IPS-18a (cell line): ENCODE measurements around the gene CNOT1.
A peak's percentile ranks its signal among the peaks of the same experiment; 100 is the strongest.

Experiments used
- H3K27ac ChIP-seq: one replicate; pipeline ENCODE4 v1.5.1; 2013; ENCODE audit warnings: low read length
- H3K27me3 ChIP-seq: one replicate; pipeline ENCODE4 v1.6.1; 2013; ENCODE audit warnings: mild to moderate bottlenecking, low read length; ENCODE audit not compliant: control insufficient read depth, insufficient read depth
- H3K36me3 ChIP-seq: one replicate; pipeline ENCODE4 v1.6.1; 2013; ENCODE audit warnings: low read depth, low read length; ENCODE audit not compliant: control insufficient read depth
- H3K4me1 ChIP-seq: one replicate; pipeline ENCODE4 v1.6.1; 2013; ENCODE audit warnings: low read depth, low read length; ENCODE audit not compliant: control insufficient read depth
- H3K4me3 ChIP-seq: one replicate; pipeline ENCODE4 v1.5.1; 2013; ENCODE audit warnings: low read length
- H3K9ac ChIP-seq: one replicate; pipeline ENCODE4 v1.6.1; 2013; ENCODE audit warnings: mild to moderate bottlenecking, low read length, moderate library complexity
- H3K9me3 ChIP-seq: one replicate; pipeline ENCODE4 v1.6.1; 2013; ENCODE audit warnings: low read depth, low read length; ENCODE audit not compliant: control insufficient read depth

The CNOT1 gene

DNA sequence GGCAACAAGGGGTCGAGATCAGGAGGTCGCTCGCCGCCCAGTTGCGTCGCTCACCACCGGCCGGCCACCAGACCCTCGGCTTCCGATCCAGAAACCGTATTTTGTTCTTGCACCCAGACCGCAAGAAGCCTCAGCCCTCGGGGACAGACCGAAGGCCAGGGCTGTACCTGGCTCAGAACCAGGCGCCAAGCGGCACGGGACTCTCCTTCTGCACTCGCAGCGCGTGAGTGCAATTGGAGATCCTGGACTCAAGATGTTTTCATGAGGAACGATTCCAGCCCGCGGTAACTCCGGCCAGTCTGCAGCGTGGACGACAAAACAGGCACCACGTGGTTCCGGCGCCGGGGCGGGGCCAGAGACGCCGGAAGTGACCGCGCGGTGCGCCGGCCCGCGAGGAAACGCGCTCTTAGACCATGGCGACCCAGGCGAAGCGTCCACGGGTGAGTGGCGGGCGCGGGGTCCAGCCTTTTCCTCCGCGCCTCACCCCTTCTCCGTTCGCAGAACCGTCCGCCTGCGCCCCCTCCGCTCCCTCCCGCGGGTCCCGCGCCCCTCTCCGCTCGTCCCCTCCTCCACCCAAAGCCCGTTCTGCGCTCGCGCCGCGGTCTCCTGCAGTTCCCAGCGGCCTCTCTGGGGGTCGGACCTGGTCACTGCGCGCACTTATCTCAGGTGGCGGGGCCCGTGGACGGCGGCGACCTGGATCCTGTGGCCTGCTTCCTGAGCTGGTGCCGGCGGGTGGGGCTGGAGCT lies 114.3 kb downstream of the CNOT1 start, which contains the start of gene SETD6:
TSS of gene SETD6 (plus strand) at position 393 of the 746 bp plus-strand sequence. CDS start at position 414, 21 bp downstream.
- peaks cover 3% of the 10 kb centered on the region for H3K4me1 ChIP-seq
- peak within 1 kb of the TSS; percentile 91 for H3K4me3 ChIP-seq
- H3K9ac ChIP-seq, result peak within 1 kb of the TSS; percentile 92
- H3K9me3 ChIP-seq, result no peaks in the 10 kb centered on the region
- no peaks in the 10 kb centered on the region for H3K27me3 ChIP-seq
- H3K27ac ChIP-seq, result peak within 1 kb of the TSS; percentile 61
- peaks cover 39% of the 10 kb centered on the region for H3K36me3 ChIP-seq

DNA sequence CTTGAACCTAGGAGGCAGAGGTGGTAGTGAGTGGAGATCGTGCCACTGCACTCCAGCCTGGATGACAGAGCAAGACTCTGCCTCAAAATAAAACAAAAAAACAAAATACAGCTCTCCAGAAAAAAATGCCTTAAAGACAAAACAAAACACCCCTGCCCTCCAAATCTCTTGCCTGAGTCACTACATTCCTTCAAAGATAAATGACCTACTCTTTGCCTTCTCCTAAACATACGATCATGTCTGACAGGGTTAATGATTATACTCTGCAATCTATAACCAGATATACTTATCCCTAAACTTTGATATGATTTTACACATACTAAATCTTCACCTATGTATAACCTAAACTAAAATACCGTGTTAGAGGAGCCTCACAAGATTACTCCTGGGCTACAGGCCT lies 115.8 kb downstream of the CNOT1 start:
- Histone ChIP-seq H3K4me3 (no peak overlapping the region), H3K9ac (no peak overlapping the region), H3K27ac (no peak overlapping the region)

DNA sequence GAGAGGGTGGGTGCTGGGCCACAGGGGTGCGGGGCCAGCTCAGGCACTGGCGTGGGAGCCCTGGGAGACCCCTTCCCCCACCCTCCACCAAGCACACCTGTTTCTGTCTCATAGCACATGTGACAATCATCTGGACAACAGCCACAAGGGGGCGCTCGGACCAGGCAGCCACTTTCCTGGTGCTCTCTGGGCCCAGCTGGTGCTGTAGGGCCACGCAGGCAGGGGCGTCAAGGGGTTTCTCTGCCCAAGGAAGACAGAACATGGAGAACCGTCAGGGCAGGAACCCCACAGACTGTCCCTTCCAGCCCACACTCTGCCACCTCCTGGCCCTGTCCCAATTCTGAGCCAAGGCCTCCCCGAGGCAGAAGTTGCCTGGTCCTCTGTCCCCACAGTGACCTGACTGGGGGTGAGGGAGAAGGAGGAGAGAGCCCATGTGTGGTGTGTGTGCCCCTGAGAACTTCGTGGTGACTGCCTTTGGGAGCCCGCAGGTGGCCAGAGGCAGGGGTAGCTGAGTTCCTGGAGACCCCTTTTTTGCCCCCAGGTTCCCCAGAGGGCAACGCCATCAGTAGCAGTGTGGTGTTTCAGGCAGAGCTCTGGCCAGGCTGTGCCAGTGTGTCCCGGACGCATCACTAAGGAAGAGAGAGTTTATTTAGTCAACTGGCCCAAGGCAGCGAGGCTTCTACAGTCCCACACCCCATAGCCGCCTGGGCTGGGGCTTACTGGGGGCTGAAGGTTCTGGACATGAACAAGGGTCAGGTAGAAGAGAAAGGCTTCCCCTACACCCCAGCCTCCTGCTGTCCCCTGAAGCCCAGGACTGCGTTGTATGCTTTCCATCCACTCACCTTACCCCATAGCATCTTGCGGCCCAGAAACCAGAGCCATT lies 117.5 kb downstream of the CNOT1 start:
- no peaks in the 10 kb centered on the region for H3K27me3 ChIP-seq
- H3K27ac ChIP-seq, result no peak overlapping the region
- no peaks in the 10 kb centered on the region for H3K9me3 ChIP-seq
- H3K9ac ChIP-seq, result no peak overlapping the region
- H3K4me3 ChIP-seq, result no peak overlapping the region
- H3K36me3 ChIP-seq, result peaks cover 8% of the 10 kb centered on the region
- H3K4me1 ChIP-seq, result peaks cover 3% of the 10 kb centered on the region

More for the DNA sequence above, 115.8 kb downstream of the CNOT1 start:
- Histone ChIP-seq H3K36me3 (peaks cover 24% of the 10 kb centered on the region), H3K4me1 (peaks cover 3% of the 10 kb centered on the region), H3K9me3 (no peaks in the 10 kb centered on the region), H3K27me3 (no peaks in the 10 kb centered on the region)

DNA sequence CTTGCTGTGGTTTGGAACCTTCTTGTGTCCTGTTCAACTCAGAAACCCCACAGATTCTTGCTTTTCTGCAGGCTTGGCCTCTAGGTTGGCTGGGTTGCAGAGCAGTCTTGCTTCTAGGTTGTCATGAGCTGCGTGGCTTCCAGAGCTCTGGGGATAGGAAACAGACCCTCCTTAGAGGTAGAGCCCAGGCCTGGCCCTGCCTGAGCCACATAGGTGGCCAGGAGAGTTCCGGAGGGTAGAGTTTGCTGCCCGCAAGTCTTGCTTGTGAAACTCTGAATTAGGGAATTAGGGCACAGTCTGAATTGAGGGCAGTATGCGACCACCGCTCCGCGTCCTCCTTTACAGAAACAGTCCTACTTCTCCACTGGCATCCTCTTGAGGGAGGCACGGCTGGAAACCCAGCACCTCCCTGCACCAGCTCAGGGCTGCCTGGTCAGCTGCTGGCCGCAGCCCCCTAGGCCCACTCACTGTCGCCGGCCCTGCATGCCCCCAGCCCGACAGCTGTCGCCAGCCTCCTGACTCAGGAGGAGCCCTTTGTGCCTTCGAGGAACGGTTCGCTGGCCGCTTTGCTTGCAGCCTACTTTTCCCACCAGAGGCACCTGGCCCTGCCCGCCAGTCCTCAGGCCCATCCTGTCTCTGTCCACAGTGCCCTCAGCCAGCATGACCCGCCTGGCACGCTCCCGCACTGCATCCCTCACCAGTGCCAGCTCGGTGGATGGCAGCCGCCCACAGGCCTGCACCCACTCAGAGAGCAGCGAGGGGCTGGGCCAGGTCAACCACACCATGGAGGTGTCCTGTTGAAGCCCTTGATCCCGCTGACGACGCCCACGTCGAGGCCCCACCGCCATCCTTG lies 118.6 kb downstream of the CNOT1 start:
- Histone ChIP-seq H3K9ac (no peak overlapping the region), H3K27ac (no peak overlapping the region), H3K36me3 (no peaks in the 10 kb centered on the region)

DNA sequence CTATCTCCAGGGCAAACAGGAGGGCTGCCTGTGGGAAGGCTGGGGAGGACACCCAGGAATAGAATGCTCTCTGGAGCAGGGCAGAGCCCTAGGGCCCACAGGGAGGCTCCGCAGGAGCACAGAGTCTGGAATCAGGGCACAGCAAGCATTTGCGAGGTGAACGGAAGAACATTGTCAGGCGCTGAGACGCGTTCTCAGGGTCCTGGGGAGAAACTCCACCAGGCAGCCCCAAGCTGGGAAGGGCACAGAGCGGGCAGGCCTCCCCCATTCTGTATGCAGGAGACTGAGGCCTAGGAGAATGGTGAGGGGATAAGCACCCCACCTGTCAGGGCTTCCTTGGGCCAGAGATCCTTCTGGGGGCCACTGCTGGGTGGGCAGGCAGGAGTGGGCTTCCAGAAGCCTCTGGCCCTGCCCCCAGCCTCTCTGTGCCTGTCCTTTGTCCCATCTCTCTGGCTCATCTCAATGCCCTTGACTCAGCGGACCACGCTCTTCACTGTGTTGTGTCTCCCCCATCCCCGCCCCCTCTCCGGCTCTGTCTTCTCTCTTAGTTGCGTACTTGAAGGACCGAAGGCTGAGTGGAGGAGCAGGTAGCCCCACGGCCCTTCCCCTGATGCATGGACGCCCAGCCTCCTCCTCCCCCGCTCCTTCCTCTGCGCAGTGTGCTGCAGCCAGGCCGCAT lies 119.4 kb downstream of the CNOT1 start:
- no peaks in the 10 kb centered on the region for H3K9me3 ChIP-seq
- H3K4me1 ChIP-seq, result no peaks in the 10 kb centered on the region
- no peaks in the 10 kb centered on the region for H3K27me3 ChIP-seq
- no peak overlapping the region for H3K27ac ChIP-seq
- no peaks in the 10 kb centered on the region for H3K36me3 ChIP-seq
- H3K9ac ChIP-seq, result no peak overlapping the region
- H3K4me3 ChIP-seq, result no peak overlapping the region

More for the DNA sequence above, 118.6 kb downstream of the CNOT1 start:
- H3K9me3 ChIP-seq, result no peaks in the 10 kb centered on the region
- no peaks in the 10 kb centered on the region for H3K27me3 ChIP-seq
- no peaks in the 10 kb centered on the region for H3K4me1 ChIP-seq
- no peak overlapping the region for H3K4me3 ChIP-seq

DNA sequence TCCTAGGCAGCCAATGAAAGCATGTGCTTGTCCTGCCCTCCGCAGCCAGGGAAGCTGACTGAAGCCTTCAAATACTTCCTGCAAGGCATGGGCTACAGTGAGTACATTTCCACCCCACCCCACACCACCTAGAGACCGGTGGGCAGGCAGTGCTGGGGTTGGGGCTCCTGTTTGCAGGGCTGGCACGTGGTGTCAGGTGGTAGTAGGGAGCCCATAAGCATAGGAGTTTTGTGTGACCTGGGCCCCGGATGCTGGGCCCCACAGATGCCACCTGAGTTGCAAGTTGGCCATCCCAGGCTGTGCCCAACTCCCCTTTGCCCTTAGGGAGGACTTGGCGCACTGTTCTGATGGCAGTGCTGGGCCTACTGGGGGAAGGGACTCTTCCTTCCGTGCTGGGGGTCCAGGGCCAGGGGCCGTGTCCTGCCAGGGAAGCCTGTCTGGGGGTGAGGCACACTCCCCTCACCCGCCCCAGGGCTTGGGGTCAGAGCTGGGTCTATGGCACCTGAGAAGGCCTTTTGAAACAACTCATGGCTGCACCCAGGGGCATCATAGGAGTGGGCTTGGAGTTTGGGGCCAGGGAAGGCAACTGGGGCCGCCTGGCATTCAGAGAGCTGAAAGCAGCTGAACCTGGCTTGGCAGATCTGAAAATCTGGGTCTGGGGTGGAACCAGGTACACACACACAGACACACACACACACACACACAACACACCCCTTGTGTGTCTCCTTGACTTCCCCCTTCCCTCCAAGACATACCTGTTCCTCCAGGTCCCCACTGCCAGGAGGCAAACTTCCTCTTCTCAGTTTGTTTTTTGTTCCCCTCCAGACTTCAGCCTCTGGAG lies 120.2 kb downstream of the CNOT1 start:
- Histone ChIP-seq H3K27ac (no peak overlapping the region), H3K9ac (no peak overlapping the region), H3K4me3 (no peak overlapping the region), H3K27me3 (no peaks in the 10 kb centered on the region), H3K4me1 (no peaks in the 10 kb centered on the region), H3K36me3 (no peaks in the 10 kb centered on the region), H3K9me3 (no peaks in the 10 kb centered on the region)

DNA sequence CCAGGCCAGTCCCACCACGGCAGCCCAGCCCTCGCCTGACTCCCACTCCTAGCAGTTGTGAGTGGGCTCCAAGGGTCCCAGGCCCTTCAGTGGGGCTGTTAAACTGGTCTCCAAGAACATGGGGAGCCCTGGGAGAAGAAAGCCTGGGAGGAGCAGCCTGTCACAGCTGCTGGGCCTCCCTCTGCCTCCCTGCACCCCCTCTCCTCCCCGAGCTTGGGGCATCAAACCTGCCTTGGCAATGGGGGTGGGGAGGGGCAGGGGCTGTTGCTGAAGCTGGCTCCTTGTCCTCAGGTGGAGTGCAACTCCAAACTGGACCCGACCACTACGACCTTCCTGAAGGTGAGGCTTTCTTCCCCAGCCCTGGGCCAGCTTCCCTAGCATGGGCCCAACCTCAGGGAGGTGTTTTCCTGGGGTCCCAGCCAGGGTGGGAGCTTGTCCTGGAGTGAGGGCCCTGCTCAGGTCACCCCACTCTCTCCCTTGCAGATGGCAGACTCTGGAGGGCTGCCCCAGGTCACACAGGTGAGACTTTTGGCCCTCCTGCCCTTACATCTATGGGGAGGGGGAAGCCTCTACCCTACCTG lies 120.9 kb downstream of the CNOT1 start:
- Histone ChIP-seq H3K4me3 (no peak overlapping the region), H3K4me1 (no peaks in the 10 kb centered on the region), H3K9me3 (no peaks in the 10 kb centered on the region), H3K36me3 (no peaks in the 10 kb centered on the region), H3K27ac (no peak overlapping the region), H3K9ac (no peak overlapping the region), H3K27me3 (no peaks in the 10 kb centered on the region)

DNA sequence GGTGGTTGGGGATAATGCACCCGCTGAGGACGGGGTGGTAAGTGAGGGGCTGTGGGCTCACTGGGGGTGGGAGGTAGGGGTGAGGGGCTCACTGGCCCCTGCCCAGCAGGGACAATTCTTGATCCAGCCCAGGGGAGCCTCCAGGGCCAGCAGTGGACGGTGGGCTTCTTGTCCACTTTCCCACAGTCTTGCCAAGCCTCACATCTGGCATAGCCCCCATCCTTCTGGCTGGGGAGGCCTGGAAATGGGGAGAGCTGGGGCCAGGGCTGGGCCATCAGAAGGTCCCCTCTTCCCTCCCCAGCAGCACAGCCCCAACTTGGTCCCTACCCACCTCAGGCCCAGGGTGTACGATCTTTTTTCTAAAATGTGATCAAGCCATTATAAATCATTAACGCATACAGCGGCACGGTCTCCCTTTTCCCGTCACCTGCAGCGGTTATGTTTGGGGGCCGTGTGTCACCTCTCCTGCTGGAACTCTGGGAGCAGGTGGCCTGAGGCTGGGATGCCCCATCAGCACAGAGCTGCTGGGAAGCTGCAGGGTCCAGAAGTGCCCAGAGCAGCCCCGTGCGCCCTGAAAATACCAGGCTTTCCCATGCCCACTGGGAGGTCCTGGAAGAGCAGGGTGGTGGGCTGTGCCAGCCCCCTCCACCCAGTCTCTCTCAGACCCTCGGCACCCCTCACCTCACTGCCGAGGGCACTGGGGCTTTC lies 121.5 kb downstream of the CNOT1 start:
- Histone ChIP-seq H3K4me3 (no peak overlapping the region), H3K9me3 (no peaks in the 10 kb centered on the region), H3K4me1 (no peaks in the 10 kb centered on the region), H3K36me3 (no peaks in the 10 kb centered on the region), H3K9ac (no peak overlapping the region), H3K27me3 (peaks cover 4% of the 10 kb centered on the region), H3K27ac (no peak overlapping the region)

DNA sequence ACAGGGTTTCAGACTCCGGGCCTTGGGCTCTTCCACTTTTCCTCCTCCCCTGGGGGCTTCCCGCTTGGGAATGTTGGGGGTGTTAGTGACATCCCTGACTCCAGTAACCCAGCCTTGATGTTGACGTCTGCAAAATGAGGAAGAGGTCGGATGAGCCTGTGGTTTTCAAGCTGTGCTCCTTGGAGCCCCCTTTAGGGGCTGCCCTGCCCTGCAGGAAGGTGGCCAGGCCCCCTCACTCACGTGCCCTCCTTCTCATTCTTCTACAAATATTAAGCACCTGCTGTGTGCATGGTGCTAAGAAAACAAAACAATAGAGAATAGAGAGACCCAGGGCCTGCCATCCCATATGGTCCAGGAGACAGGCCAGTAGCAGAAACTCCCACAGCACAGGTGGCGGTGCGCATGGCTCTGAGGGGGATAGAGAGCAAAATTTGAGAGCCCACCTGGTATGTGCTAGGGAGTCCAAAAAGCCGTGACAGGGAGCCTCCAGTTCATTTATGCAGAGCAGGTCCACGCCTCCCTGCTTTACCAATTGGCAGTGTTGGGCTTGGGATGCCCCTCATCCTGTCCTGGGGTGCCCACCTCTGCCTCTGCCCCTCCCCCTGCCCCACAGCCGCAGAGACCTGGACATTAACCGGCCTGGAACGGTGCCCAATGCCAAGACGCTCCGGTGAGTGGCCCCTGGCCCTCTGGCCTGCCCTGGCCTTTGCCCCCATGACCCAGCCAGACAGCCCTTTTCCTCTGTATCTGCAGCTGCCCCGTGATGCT lies 122.2 kb downstream of the CNOT1 start:
- Histone ChIP-seq H3K4me1 (no peaks in the 10 kb centered on the region), H3K9ac (no peak overlapping the region), H3K36me3 (no peaks in the 10 kb centered on the region), H3K9me3 (no peaks in the 10 kb centered on the region), H3K4me3 (no peak overlapping the region), H3K27ac (no peak overlapping the region), H3K27me3 (peaks cover 12% of the 10 kb centered on the region)
